ENCODE data around the gene IL6.
A peak's percentile ranks its signal among the peaks of the same experiment; 100 is the strongest.
"Not testable (repeated sequence)": the region's sequence is repeated elsewhere in the genome, so short reads cannot be mapped to it uniquely, and the experiment has no call there.

IL6 gene

GRCh38 chr7:22688084-22688483, 38.9 kb upstream of the IL6 start:
- H3K27me3 ChIP-seq (ENCODE audit: control insufficient read depth in 1 of 2, insufficient read depth in 1 of 2, low read length in 2 of 2) = no peaks in the 10 kb centered on the region

DNA sequence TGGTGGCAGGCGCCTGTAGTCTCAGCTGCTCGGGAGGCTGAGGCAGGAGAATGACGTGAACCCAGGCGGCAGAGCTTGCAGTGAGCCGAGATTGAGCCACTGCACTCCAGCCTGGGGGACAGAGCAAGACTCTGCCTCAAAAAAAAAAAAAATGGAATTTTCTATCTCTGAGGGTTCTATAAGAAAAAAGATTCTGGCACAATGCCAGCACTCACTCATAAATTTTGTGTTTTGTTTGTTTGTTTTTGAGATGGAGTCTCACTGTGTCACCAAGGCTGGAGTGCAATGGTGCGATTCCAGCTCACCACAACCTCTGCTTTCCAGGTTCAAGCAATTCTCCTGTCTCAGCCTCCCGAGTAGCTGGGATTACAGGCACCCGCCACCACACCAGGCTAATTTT, 38.1 kb upstream of the IL6 start:
- not testable (repeated sequence) for H3K79me1 ChIP-seq (replicated peaks; ENCODE audit: low read length, poor library complexity, severe bottlenecking); DNase-seq; H2AFZ ChIP-seq (ENCODE audit: low read depth, low read length); H3K14ac ChIP-seq (ENCODE audit: low read length in 2 of 2); H3K9me3 ChIP-seq (ENCODE audit: control insufficient read depth, low read length); H3K4me3 ChIP-seq (ENCODE audit: insufficient read depth in 1 of 2, low read depth in 1 of 2, low read length in 2 of 2); H3K23ac ChIP-seq (ENCODE audit: low read length in 2 of 2); H3K27me3 ChIP-seq (ENCODE audit: control insufficient read depth in 1 of 2, insufficient read depth in 1 of 2, low read length in 2 of 2); H3K18ac ChIP-seq (ENCODE audit: low read depth in 1 of 2, low read length in 2 of 2); H3K36me3 ChIP-seq (ENCODE audit: control insufficient read depth in 1 of 2, insufficient read depth in 2 of 2, low read depth in 1 of 2, low read length in 2 of 2); H3K4me2 ChIP-seq (ENCODE audit: low read length, poor library complexity, severe bottlenecking); H3K4ac ChIP-seq (ENCODE audit: low read depth in 1 of 2, low read length in 2 of 2); H2BK120ac ChIP-seq (ENCODE audit: low read depth, low read length); H2AK5ac ChIP-seq (ENCODE audit: low read length, severe bottlenecking); H4K91ac ChIP-seq (ENCODE audit: low read length); H3K27ac ChIP-seq (ENCODE audit: low read length, poor library complexity, severe bottlenecking); H2BK12ac ChIP-seq (ENCODE audit: low read length in 2 of 2); H2BK15ac ChIP-seq (ENCODE audit: low read depth, poor library complexity, severe bottlenecking); H4K8ac ChIP-seq (ENCODE audit: low read length); H3K4me1 ChIP-seq (ENCODE audit: control insufficient read depth, insufficient read depth, low read depth, low read length); H3K9ac ChIP-seq (ENCODE audit: low read length); H2BK5ac ChIP-seq (ENCODE audit: low read depth, low read length, poor library complexity, severe bottlenecking)
- WGBS = 95% methylated on average over 8 of the region's 8 CpGs

More at GRCh38 chr7:22688084-22688483, 38.9 kb upstream of the IL6 start:
- no peak overlapping the region for H3K18ac ChIP-seq (ENCODE audit: low read depth in 1 of 2, low read length in 2 of 2)
- no peak overlapping the region for H4K8ac ChIP-seq (ENCODE audit: low read length)
- no peak overlapping the region for H3K4ac ChIP-seq (ENCODE audit: low read depth in 1 of 2, low read length in 2 of 2)
- H2AFZ ChIP-seq (ENCODE audit: low read depth, low read length) = no peak overlapping the region
- WGBS = 81% methylated on average over 2 of the region's 2 CpGs
- H3K4me1 ChIP-seq (ENCODE audit: control insufficient read depth, insufficient read depth, low read depth, low read length) = no peaks in the 10 kb centered on the region
- H3K9me3 ChIP-seq (ENCODE audit: control insufficient read depth, low read length) = no peaks in the 10 kb centered on the region
- no peak for DNase-seq
- no peak overlapping the region for H2AK5ac ChIP-seq (ENCODE audit: low read length, severe bottlenecking)
- H4K91ac ChIP-seq (ENCODE audit: low read length) = no peak overlapping the region
- H2BK5ac ChIP-seq (ENCODE audit: low read depth, low read length, poor library complexity, severe bottlenecking) = no peak overlapping the region
- H3K14ac ChIP-seq (ENCODE audit: low read length in 2 of 2) = no peak overlapping the region
- no peak overlapping the region for H3K4me2 ChIP-seq (ENCODE audit: low read length, poor library complexity, severe bottlenecking)
- H3K36me3 ChIP-seq (ENCODE audit: control insufficient read depth in 1 of 2, insufficient read depth in 2 of 2, low read depth in 1 of 2, low read length in 2 of 2) = no peaks in the 10 kb centered on the region
- no peaks in the 10 kb centered on the region for H3K79me1 ChIP-seq (replicated peaks; ENCODE audit: low read length, poor library complexity, severe bottlenecking)
- H2BK15ac ChIP-seq (ENCODE audit: low read depth, poor library complexity, severe bottlenecking) = no peak overlapping the region
- no peak overlapping the region for H3K23ac ChIP-seq (ENCODE audit: low read length in 2 of 2)
- H2BK12ac ChIP-seq (ENCODE audit: low read length in 2 of 2) = no peak overlapping the region
- H3K9ac ChIP-seq (ENCODE audit: low read length) = no peak overlapping the region
- H3K4me3 ChIP-seq (ENCODE audit: insufficient read depth in 1 of 2, low read depth in 1 of 2, low read length in 2 of 2) = no peak overlapping the region
- no peak overlapping the region for H2BK120ac ChIP-seq (ENCODE audit: low read depth, low read length)
- H3K27ac ChIP-seq (ENCODE audit: low read length, poor library complexity, severe bottlenecking) = no peak overlapping the region

GRCh38 chr7:22694597-22695207, 32.3 kb upstream of the IL6 start:
- Histone ChIP-seq H3K79me1 (replicated peaks; ENCODE audit: low read length, poor library complexity, severe bottlenecking) (no peaks in the 10 kb centered on the region), H2BK12ac (ENCODE audit: low read length in 2 of 2) (no peak overlapping the region), H2AK5ac (ENCODE audit: low read length, severe bottlenecking) (no peak overlapping the region), H2AFZ (ENCODE audit: low read depth, low read length) (no peak overlapping the region), H3K23ac (ENCODE audit: low read length in 2 of 2) (no peak overlapping the region), H3K36me3 (ENCODE audit: control insufficient read depth in 1 of 2, insufficient read depth in 2 of 2, low read depth in 1 of 2, low read length in 2 of 2) (no peaks in the 10 kb centered on the region), H2BK120ac (ENCODE audit: low read depth, low read length) (no peak overlapping the region), H3K4me3 (ENCODE audit: insufficient read depth in 1 of 2, low read depth in 1 of 2, low read length in 2 of 2) (no peak overlapping the region), H3K9ac (ENCODE audit: low read length) (no peak overlapping the region), H3K9me3 (ENCODE audit: control insufficient read depth, low read length) (no peaks in the 10 kb centered on the region), H3K4ac (ENCODE audit: low read depth in 1 of 2, low read length in 2 of 2) (no peak overlapping the region), H3K4me1 (ENCODE audit: control insufficient read depth, insufficient read depth, low read depth, low read length) (no peaks in the 10 kb centered on the region), H3K18ac (ENCODE audit: low read depth in 1 of 2, low read length in 2 of 2) (no peak overlapping the region), H4K91ac (ENCODE audit: low read length) (no peak overlapping the region), H2BK5ac (ENCODE audit: low read depth, low read length, poor library complexity, severe bottlenecking) (no peak overlapping the region), H3K27me3 (ENCODE audit: control insufficient read depth in 1 of 2, insufficient read depth in 1 of 2, low read length in 2 of 2) (no peaks in the 10 kb centered on the region), H2BK15ac (ENCODE audit: low read depth, poor library complexity, severe bottlenecking) (no peak overlapping the region), H3K27ac (ENCODE audit: low read length, poor library complexity, severe bottlenecking) (no peak overlapping the region), H4K8ac (ENCODE audit: low read length) (no peak overlapping the region), H3K14ac (ENCODE audit: low read length in 2 of 2) (peak overlapping the region in 1 of 2 experiments; percentile 59), H3K4me2 (ENCODE audit: low read length, poor library complexity, severe bottlenecking) (no peak overlapping the region)
- DNase-seq = no peak
- 100% methylated on average over 4 of the region's 5 CpGs for WGBS

- no peak overlapping the region for H3K4me2 ChIP-seq (ENCODE audit: low read length, poor library complexity, severe bottlenecking)
- H2BK12ac ChIP-seq (ENCODE audit: low read length in 2 of 2) = peak overlapping the region in 1 of 2 experiments; percentile 29
- no peak for DNase-seq
- no peak overlapping the region for H3K23ac ChIP-seq (ENCODE audit: low read length in 2 of 2)
- H3K36me3 ChIP-seq (ENCODE audit: control insufficient read depth in 1 of 2, insufficient read depth in 2 of 2, low read depth in 1 of 2, low read length in 2 of 2) = no peaks in the 10 kb centered on the region
- H3K14ac ChIP-seq (ENCODE audit: low read length in 2 of 2) = no peak overlapping the region
- H2BK120ac ChIP-seq (ENCODE audit: low read depth, low read length) = no peak overlapping the region
- H2AFZ ChIP-seq (ENCODE audit: low read depth, low read length) = no peak overlapping the region
- no peaks in the 10 kb centered on the region for H3K27me3 ChIP-seq (ENCODE audit: control insufficient read depth in 1 of 2, insufficient read depth in 1 of 2, low read length in 2 of 2)
- no peaks in the 10 kb centered on the region for H3K79me1 ChIP-seq (replicated peaks; ENCODE audit: low read length, poor library complexity, severe bottlenecking)
- no peaks in the 10 kb centered on the region for H3K9me3 ChIP-seq (ENCODE audit: control insufficient read depth, low read length)
- H2BK15ac ChIP-seq (ENCODE audit: low read depth, poor library complexity, severe bottlenecking) = no peak overlapping the region
- H3K4me3 ChIP-seq (ENCODE audit: insufficient read depth in 1 of 2, low read depth in 1 of 2, low read length in 2 of 2) = no peak overlapping the region
- H3K4ac ChIP-seq (ENCODE audit: low read depth in 1 of 2, low read length in 2 of 2) = no peak overlapping the region
- H4K91ac ChIP-seq (ENCODE audit: low read length) = no peak overlapping the region
- H4K8ac ChIP-seq (ENCODE audit: low read length) = no peak overlapping the region
- H2BK5ac ChIP-seq (ENCODE audit: low read depth, low read length, poor library complexity, severe bottlenecking) = no peak overlapping the region
- H3K27ac ChIP-seq (ENCODE audit: low read length, poor library complexity, severe bottlenecking) = no peak overlapping the region
- WGBS = 100% methylated on average over 4 of the region's 5 CpGs
- peak overlapping the region in 1 of 2 experiments; percentile 28 for H3K18ac ChIP-seq (ENCODE audit: low read depth in 1 of 2, low read length in 2 of 2)
- H2AK5ac ChIP-seq (ENCODE audit: low read length, severe bottlenecking) = no peak overlapping the region
- no peak overlapping the region for H3K9ac ChIP-seq (ENCODE audit: low read length)
- H3K4me1 ChIP-seq (ENCODE audit: control insufficient read depth, insufficient read depth, low read depth, low read length) = no peaks in the 10 kb centered on the region
Observed at GRCh38 chr7:22695476-22696132, 31.4 kb upstream of the IL6 start.
